A673 (cell line): Measurements from ENCODE around the gene COL11A1. TPM values are rescaled to one million over a fixed set of nuclear protein-coding genes. Genes with fewer than 3 reads are reported as not detected.
"Not testable (repeated sequence)": the region's sequence is repeated elsewhere in the genome, so short reads cannot be mapped to it uniquely, and the experiment has no call there.

ENCODE experiments used
- BruUV-seq: library from RNA; stranded (reverse); fragments of 400-500 nt; replicated peaks from 2 replicates; lab custom pipeline; 2021; lab: Mats Ljungman, UMichigan
- CTCF ChIA-PET: fragments of 300-600 bp; sonication (Branson Sonifier 250); formaldehyde crosslinking; loops from one replicate; lab custom pipeline; 2022; ENCODE audit warnings: antibody characterized with exemption; lab: Charles Lee
- POLR2A ChIA-PET: fragments of 300-600 bp; sonication (Branson Sonifier 250); formaldehyde crosslinking; loops from one replicate; lab custom pipeline; 2022; ENCODE audit warnings: antibody characterized with exemption; ENCODE audit not compliant: low non-redundant PET; lab: Charles Lee
- DNase-seq: peaks from one replicate; pipeline ENCODE4 v3.0.0-alpha.2; 2015; ENCODE audit warnings: low spot score
- H3K27ac ChIP-seq: fragments of 200-600 bp; sonication (generic); 2 replicates; pipeline ENCODE4 v1.5.1; 2016; ENCODE audit warnings: mixed run types, low read depth, mild to moderate bottlenecking, mixed read lengths, antibody characterized with exemption, low read length; ENCODE audit not compliant: poor library complexity, severe bottlenecking
- H3K27me3 ChIP-seq: fragments of 200-600 bp; sonication (generic); replicated peaks from 2 replicates; pipeline ENCODE4 v1.6.1; 2017; ENCODE audit warnings: mixed run types, low read depth, mild to moderate bottlenecking, mixed read lengths, antibody characterized with exemption, low read length; ENCODE audit not compliant: insufficient read depth, poor library complexity
- H3K36me3 ChIP-seq: fragments of 200-600 bp; sonication (generic); 2 replicates; pipeline ENCODE4 v1.6.1; 2016; ENCODE audit warnings: mixed run types, mild to moderate bottlenecking, mixed read lengths, antibody characterized with exemption, low read length; ENCODE audit not compliant: insufficient read depth, poor library complexity, severe bottlenecking
- H3K4me1 ChIP-seq: fragments of 200-600 bp; sonication (generic); 2 replicates; pipeline ENCODE4 v1.6.1; 2017; ENCODE audit warnings: mixed run types, mild to moderate bottlenecking, mixed read lengths, antibody characterized with exemption, low read length; ENCODE audit not compliant: insufficient read depth, poor library complexity, severe bottlenecking
- H3K4me3 ChIP-seq: fragments of 200-600 bp; sonication (generic); 2 replicates; pipeline ENCODE4 v1.5.1; 2016; ENCODE audit warnings: low read depth, mixed run types, mild to moderate bottlenecking, mixed read lengths, low read length; ENCODE audit not compliant: poor library complexity, severe bottlenecking
- H3K9me3 ChIP-seq: fragments of 200-600 bp; sonication (generic); 2 replicates; pipeline ENCODE4 v1.6.1; 2016; ENCODE audit warnings: mixed run types, low read depth, mild to moderate bottlenecking, mixed read lengths, antibody characterized with exemption, low read length; ENCODE audit not compliant: poor library complexity, severe bottlenecking
- EZH2 ChIP-seq: fragments of 200-600 bp; sonication (generic); IDR thresholded peaks from 2 replicates; pipeline ENCODE4 v1.6.1; 2017; ENCODE audit warnings: borderline replicate concordance, low read depth, mild to moderate bottlenecking, mixed read lengths, antibody characterized with exemption, low read length; ENCODE audit not compliant: poor library complexity, severe bottlenecking
- intact Hi-C: fragments of 100-400 bp; cut with micrococcal nuclease; formaldehyde crosslinking; loops from one replicate; pipeline ENCODE4 v1.10.0; 2022; ENCODE audit not compliant: unreplicated experiment
- total RNA-seq: library from RNA; stranded (reverse); gene quantifications from 2 replicates; pipeline ENCODE4 v1.2.3, GENCODE V29; 2021
- TF ChIP-seq, protein P1 (sequence below): fragments of 300-800, 200-600 bp; sonication (generic); conservative IDR thresholded peaks from 2 replicates; pipeline ENCODE4 v1.5.1; 2017; ENCODE audit warnings: low read depth, mild to moderate bottlenecking, antibody characterized with exemption, low read length, moderate library complexity, mixed read lengths

COL11A1 gene
- total RNA-seq, 1 experiment from 2014 or later, result 0.37 TPM

DNA sequence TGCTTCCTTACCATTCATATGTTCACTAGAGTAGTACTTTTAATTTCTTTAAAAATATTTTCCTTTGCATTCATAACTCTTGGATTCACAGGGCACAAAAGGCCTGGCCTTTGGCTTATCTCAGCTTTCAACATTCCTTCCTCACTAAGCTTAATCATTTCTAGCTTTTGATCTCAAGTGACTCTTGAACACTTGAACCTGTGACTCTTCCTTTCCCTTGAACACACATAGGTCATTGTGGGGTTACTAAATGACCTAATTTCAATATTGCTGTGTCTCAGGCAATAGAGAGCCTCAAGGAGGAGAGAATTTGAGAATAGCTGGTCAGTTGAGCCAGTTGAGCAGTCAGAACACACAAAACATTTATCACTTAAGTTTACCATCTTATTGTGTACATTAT, 49.9 kb downstream of the COL11A1 start:
- Histone ChIP-seq H3K4me3 (no peak overlapping the region), H3K4me1 (no peaks in the 10 kb centered on the region), H3K36me3 (no peaks in the 10 kb centered on the region), H3K27me3 (no peaks in the 10 kb centered on the region), H3K27ac (no peak overlapping the region), H3K9me3 (no peaks in the 10 kb centered on the region)
- ChIA-PET CTCF (no interaction called here), POLR2A (no interaction called here)
- no peak for DNase-seq
- TF ChIP-seq, protein P1, sequence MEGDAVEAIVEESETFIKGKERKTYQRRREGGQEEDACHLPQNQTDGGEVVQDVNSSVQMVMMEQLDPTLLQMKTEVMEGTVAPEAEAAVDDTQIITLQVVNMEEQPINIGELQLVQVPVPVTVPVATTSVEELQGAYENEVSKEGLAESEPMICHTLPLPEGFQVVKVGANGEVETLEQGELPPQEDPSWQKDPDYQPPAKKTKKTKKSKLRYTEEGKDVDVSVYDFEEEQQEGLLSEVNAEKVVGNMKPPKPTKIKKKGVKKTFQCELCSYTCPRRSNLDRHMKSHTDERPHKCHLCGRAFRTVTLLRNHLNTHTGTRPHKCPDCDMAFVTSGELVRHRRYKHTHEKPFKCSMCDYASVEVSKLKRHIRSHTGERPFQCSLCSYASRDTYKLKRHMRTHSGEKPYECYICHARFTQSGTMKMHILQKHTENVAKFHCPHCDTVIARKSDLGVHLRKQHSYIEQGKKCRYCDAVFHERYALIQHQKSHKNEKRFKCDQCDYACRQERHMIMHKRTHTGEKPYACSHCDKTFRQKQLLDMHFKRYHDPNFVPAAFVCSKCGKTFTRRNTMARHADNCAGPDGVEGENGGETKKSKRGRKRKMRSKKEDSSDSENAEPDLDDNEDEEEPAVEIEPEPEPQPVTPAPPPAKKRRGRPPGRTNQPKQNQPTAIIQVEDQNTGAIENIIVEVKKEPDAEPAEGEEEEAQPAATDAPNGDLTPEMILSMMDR, result no peak
- no peak for TF ChIP-seq EZH2
- intact Hi-C loops, result no loop called here
- BruUV-seq, result no TSS peak

DNA sequence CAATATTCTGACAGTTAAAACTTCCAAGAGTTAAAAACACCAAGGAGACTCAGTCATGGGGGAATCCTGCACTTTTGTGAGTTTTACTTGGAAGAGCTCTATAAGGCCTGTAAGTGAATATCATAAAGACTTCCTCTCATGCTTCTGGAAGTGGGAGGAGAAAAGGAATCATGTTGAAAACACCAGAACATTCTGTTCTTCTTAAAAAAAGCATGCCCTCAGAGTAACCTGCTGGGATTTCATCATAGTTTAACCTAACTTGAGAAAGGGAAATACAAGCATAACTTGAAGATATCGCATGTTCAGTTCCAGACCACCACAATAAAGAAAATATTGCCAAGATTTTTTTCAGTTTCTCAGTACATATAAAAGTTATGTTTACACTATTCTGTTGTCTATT, 51.9 kb downstream of the COL11A1 start:
- Histone ChIP-seq H3K4me3 (no peak overlapping the region), H3K36me3 (no peaks in the 10 kb centered on the region), H3K9me3 (no peaks in the 10 kb centered on the region), H3K4me1 (no peaks in the 10 kb centered on the region), H3K27ac (no peak overlapping the region), H3K27me3 (no peaks in the 10 kb centered on the region)
- BruUV-seq, result no TSS peak
- intact Hi-C loops, result no loop called here
- DNase-seq, result no peak
- CTCF ChIA-PET, result no interaction called here
- no peak for TF ChIP-seq EZH2
- TF ChIP-seq, protein P1, result no peak
- POLR2A ChIA-PET, result no interaction called here

DNA sequence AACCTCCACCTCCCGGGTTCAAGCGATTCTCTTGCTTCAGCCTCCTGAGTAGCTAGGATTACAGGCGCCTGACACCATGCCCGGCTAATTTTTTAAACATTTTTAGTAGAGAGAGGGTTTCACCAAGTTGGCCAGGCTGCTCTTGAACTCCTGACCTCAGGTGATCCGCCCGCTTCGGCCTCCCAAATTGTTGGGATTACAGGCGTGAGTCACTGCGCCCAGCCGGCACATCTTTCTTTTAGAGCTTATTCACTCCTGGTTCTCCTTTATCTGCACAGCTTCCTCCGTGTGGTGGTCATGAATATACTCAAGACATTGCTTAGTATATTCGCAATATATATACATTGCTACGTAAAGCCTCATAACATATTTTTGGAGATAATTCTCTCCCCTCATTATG, 80.2 kb downstream of the COL11A1 start:
- intact Hi-C loops, H3K36me3 ChIP-seq, H3K4me1 ChIP-seq, H3K9me3 ChIP-seq, POLR2A ChIA-PET, BruUV-seq, H3K27me3 ChIP-seq, H3K27ac ChIP-seq, DNase-seq, H3K4me3 ChIP-seq, CTCF ChIA-PET: not testable (repeated sequence)

DNA sequence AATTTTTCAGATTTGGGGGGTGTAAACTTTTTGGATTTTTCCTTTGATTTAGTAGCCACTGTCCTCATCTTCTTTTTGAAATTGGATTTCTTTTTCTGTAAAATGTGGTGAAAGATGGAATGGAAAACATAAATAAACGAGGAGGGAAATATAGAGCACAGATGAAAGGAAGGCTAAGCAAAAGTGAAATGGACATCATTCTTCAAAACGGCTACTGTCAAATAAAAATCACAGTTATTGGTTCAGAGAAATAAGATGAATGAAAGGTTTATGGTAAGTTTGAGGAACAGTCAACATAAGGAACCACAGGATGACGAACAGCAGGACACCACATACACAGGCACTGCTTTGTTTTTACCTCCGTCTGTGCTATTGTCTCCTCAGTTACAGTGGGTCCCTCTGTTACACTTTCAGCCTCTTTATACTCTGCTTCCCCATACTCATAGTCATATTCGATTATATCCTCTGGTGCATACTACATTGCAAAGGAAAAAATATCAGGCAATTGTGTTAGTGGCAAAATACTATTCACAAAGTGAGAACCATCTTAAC, 82.4 kb downstream of the COL11A1 start:
- no TSS peak for BruUV-seq
- no peak overlapping the region for H3K27ac ChIP-seq
- no peaks in the 10 kb centered on the region for H3K27me3 ChIP-seq
- H3K9me3 ChIP-seq, result no peaks in the 10 kb centered on the region
- no peak overlapping the region for H3K4me3 ChIP-seq
- POLR2A ChIA-PET, result no interaction called here
- no peak for TF ChIP-seq EZH2
- TF ChIP-seq, protein P1, result no peak
- CTCF ChIA-PET, result no interaction called here
- intact Hi-C loops, result no loop called here
- no peaks in the 10 kb centered on the region for H3K4me1 ChIP-seq
- DNase-seq, result peak; percentile 3
- no peaks in the 10 kb centered on the region for H3K36me3 ChIP-seq
